GM04504 (cell line): ENCODE data around the gene GALP.
"Not testable (repeated sequence)": the region's sequence is repeated elsewhere in the genome, so short reads cannot be mapped to it uniquely, and the experiment has no call there.

Experiments
- DNase-seq: peaks from one replicate; pipeline ENCODE4 v3.0.0-alpha.2; 2012; ENCODE audit warnings: low read depth

Gene GALP

DNA sequence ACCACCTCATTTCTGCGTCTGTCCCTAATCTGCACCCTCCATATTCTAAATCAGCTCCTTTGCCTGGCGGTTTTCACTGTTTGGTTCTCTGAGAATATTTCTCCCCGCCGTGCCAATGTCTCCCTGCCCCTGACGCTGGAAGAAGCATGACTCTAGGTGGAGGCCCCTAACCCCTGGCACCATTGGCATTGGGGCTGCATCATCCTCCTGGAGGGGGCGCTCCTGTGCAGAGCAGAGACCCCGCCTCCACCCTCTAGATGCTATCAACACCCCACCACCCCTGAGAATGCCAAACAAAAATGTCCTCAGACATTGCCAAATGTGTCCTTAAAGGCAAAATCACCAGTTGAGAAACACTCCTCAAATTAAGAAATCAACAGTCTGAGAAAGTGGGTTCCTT is 15.3 kb downstream of the GALP start:
- no peak for DNase-seq

- no peak for DNase-seq
Observed at GRCh38 chr19:56191711-56192110, 15.9 kb downstream of the GALP start.

DNA sequence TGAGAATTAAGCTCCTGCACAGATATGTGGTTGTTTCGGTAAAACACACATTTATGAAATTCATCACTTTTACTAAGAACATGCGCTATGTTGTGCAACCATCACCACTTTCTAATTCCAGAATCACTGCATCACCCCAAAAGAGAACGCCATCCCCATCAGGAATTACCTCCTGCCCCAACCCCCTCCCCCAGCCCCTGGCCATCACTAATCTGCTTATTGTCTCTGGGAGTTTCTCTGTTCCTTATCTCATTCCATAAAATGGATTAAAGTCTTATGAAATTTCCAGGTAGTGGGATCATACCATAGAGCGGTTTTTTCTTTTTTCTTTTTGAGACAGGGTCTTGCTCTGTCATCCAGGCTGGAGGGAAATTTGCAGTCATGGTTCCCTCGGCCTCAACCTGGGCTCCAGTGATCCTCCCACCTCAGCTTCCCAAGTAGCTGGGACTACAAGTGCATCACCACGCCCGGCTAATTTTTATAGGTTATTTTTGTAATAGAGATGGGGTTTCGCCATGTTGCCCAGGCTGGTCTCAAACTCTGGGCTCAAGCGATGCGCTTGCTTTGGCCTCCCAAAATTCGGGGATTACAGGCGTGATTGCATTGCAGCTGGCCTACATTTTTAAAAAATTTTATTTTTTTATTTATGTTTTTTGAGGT is 18.3 kb downstream of the GALP start:
- DNase-seq = no peak

GRCh38 chr19:56197646-56198045 is 21.8 kb downstream of the GALP start, which contains the start of gene ZSCAN5B:
ZSCAN5B (minus strand) TSS chr19:56197783; CDS start chr19:56193052, 4,731 bp downstream.
- DNase-seq = not testable (repeated sequence)

- DNase-seq = no peak
Observed at GRCh38 chr19:56199687-56200086, 23.9 kb downstream of the GALP start.

- DNase-seq = no peak
Observed at GRCh38 chr19:56201973-56202372, 26.2 kb downstream of the GALP start, which contains the start of gene ZSCAN5C. ZSCAN5C (plus strand) TSS chr19:56202273; CDS start chr19:56205914, 3,641 bp downstream.

DNA sequence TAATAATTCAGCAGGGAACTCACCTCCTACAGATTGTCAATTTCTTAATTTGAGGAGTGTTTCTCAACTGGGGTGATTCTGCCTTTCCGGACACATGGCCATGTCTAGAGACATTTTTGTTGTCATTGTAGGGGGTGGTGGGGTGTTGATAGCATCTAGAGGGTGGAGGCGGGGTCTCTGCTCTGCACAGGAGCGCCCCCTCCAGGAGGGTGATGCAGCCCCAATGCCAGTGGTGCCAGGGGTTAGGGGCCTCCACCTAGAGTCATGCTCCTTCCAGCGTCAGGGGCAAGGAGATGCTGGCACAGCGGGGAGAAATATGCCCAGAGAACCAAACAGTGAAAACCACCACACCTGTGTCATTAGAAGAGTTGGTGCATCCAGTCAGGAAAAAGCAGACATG is 31.8 kb downstream of the GALP start:
- DNase-seq = not testable (repeated sequence)

DNA sequence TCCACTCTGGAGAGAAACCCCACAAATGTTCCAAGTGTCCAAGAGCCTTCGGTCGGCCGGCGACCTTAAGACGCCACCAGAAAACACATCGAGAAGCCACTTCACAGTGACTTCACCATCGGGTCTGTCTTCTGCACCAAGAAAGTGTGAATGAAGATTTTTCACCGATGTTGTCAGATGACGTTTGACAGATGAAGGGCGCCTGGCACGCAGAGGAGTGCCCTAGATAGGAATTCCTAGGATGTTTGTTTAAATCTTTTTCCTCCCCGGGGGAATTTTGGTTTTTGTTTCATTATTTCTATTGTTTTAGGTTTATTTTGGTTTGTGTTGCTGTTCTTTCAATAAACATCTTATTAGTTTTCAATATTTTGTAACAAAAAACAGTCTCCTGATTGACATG is 33.3 kb downstream of the GALP start:
- no peak for DNase-seq

DNA sequence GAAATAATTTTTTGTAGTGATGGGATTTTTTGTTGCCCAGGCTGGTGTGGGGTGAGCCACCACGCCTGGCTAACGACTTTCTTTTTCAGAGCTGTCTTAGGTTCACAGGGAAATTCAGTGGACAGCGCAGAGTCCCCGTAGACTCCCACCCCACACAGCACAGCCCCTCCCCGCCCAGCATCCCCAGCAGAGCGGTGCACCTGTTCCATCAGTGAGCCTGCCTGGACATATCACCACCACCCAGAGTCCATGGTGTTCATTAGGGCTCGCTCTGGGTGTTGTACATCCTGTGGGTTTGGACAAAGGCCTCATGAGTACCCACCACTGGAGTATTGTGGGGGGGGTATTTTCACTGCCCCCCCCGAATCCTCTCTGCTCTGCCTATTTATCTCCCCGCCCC is 34.2 kb downstream of the GALP start:
- not testable (repeated sequence) for DNase-seq

- no peak for DNase-seq
Observed at GRCh38 chr19:56211718-56212117, 35.9 kb downstream of the GALP start.

DNA sequence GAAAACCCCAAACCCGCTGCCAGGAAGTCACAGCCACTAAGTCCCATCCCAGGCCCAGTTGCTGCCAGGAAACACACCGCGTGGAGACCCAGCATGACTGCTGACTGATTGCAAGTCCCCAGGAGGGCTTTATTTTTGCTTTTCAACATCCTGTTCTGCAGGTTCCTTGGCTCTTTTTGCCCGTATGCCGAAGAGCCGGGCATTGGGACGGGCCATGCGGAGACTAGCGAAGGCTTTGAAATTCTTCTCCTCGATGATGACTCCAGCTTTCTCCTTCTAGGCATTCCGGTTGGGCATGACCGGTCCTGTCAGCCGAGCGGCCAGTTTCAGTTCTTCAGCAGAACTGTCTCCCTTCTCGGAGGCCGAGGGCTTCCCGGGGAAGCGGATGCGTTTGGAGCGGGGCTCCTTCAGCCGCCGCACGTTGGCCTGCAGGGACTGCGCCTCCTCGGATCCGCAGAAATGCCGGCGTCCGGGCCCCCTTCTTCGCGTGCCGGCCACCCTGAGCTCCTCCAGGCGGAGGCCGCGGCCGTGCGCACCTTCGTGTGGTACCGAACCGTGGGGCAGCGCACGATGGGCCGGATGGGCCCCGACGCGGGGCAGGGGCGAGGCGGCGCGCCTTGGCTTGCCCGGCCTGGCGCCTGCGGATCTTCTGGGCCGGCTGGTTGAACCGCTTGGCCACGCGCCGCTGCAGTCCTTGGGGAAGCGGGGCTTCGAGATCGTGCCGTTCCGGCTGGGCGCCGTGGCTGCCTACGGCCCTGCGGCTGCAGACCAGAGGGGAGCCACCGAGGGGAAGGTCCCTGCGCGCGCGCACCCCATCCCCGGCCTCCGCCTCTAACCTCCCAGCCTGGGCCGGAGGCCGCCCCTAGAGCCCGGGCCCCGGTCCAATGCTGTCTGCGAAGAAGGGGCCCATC is 41.5 kb downstream of the GALP start:
- no peak for DNase-seq

GRCh38 chr19:56218961-56219360 is 43.2 kb downstream of the GALP start:
- no peak for DNase-seq

GRCh38 chr19:56221442-56221841 is 45.6 kb downstream of the GALP start:
- not testable (repeated sequence) for DNase-seq

DNA sequence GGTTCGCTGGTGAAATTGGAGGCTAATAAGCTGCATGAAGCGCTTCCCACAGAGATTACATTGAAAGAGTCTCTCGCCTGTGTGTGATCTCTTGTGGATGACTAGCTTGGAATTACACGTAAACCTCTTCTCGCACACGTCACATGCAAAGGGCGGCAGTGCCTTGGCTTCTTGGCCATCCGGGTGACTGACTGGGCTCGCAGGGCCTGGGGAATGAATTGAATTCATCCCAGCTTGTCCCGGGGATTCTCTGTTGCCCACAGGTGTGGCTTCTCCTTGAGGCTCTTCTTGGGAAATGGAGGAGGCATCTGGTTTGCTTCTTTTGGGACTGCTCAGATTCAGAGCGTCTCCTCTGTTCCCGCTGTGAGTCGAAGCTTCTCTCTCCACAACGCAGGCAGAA is 46.0 kb downstream of the GALP start:
- DNase-seq = no peak

GRCh38 chr19:56222901-56223300 is 47.1 kb downstream of the GALP start:
- no peak for DNase-seq

DNA sequence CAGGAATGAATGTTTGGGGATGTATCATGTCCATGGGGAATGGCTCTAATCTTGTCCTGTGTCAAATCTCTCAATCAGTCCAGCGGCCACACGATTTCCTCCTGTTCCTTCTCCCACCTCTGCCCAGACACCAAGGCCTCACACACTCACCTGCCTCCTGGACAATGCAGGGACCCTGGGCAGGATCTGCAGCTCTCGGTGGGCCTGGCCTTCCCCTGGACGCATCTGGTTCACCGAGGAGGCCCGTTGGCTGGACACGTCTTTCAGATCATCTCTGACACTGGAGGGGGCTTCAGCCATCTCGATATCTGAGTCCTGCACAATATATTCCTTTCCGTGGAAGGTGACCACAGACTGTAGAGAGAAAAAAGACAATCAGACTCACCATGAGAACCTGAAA is 47.7 kb downstream of the GALP start:
- DNase-seq = no peak
